NCI-H146 treated with DMSO at 0.1 percent for 48 hours (cell line): Measurements from ENCODE around the gene KCTD8.
"Not testable (repeated sequence)": the region's sequence is repeated elsewhere in the genome, so short reads cannot be mapped to it uniquely, and the experiment has no call there.

ENCODE experiments used
- DNase-seq: peaks from one replicate; lab custom pipeline; 2025; ENCODE audit not compliant: unreplicated experiment; lab: John Stamatoyannopoulos, UW

The KCTD8 gene

GRCh38 chr4:44167766-44168165, 280.8 kb downstream of the KCTD8 start:
- DNase-seq, result not testable (repeated sequence)

- DNase-seq, result no peak
Observed at GRCh38 chr4:44165938-44166337, 282.7 kb downstream of the KCTD8 start.

GRCh38 chr4:44162538-44163270, 285.9 kb downstream of the KCTD8 start:
- DNase-seq, result no peak

GRCh38 chr4:44161756-44162155, 286.9 kb downstream of the KCTD8 start:
- no peak for DNase-seq

- DNase-seq, result no peak
Observed at GRCh38 chr4:44160776-44161367, 287.7 kb downstream of the KCTD8 start.

GRCh38 chr4:44159991-44160390, 288.6 kb downstream of the KCTD8 start:
- no peak for DNase-seq

GRCh38 chr4:44157611-44158277, 290.9 kb downstream of the KCTD8 start:
- DNase-seq, result no peak

- DNase-seq, result no peak
Observed at GRCh38 chr4:44150091-44150576, 298.5 kb downstream of the KCTD8 start.

- DNase-seq, result no peak
Observed at GRCh38 chr4:44149282-44149681, 299.3 kb downstream of the KCTD8 start.

GRCh38 chr4:44147571-44148075, 301.0 kb downstream of the KCTD8 start:
- DNase-seq, result no peak

- no peak for DNase-seq
Observed at GRCh38 chr4:44146516-44146915, 302.1 kb downstream of the KCTD8 start.

GRCh38 chr4:44145868-44146267, 302.7 kb downstream of the KCTD8 start:
- no peak for DNase-seq

- no peak for DNase-seq
Observed at GRCh38 chr4:44132526-44132925, 316.1 kb downstream of the KCTD8 start.
